ENCODE results near the gene PHF19.

GRCh38 chr9:120917929-120918762 lies 41.2 kb upstream of the PHF19 start:
- TF ChIP-seq POLR2A (IDR thresholded peaks at IDR 0.05; ENCODE audit: low read length) (no peak), GATA1 (IDR thresholded peaks at IDR 0.05; ENCODE audit: low read depth, low read length) (no peak)
